GM23338 (cell line): Measurements from ENCODE around the gene DMD. TPM values are rescaled to one million over a fixed set of nuclear protein-coding genes. Genes with fewer than 3 reads are reported as not detected.

Experiments
- ATAC-seq: fragments of 200-7000 bp; cut with Tn5 transposase; 3 replicates; pipeline ENCODE4 v1.9.1; 2020
- DNase-seq: peaks from one replicate; pipeline ENCODE4 v3.0.0-alpha.2; 2015; ENCODE audit warnings: low spot score
- H2AFZ ChIP-seq: fragments of 200-600 bp; sonication (generic); 2 replicates; pipeline ENCODE4 v1.8.0; 2016; ENCODE audit warnings: antibody characterized with exemption, mild to moderate bottlenecking, moderate library complexity
- H3F3A ChIP-seq: fragments of 200-600 bp; sonication (generic); replicated peaks from 2 replicates; pipeline ENCODE4 v1.8.0; 2017; ENCODE audit warnings: antibody characterized with exemption, mixed run types, low read depth
- H3K27ac ChIP-seq: fragments of 200-600 bp; sonication (generic); 2 replicates; pipeline ENCODE4 v1.6.1; 2016; ENCODE audit warnings: low read depth
- H3K27me3 ChIP-seq: fragments of 200-600 bp; sonication (generic); 2 replicates; pipeline ENCODE4 v1.8.0; 2016; ENCODE audit warnings: mild to moderate bottlenecking, mixed run types, moderate library complexity; ENCODE audit not compliant: insufficient read depth
- H3K36me3 ChIP-seq: fragments of 200-600 bp; sonication (generic); 2 replicates; pipeline ENCODE4 v1.8.0; 2016; ENCODE audit warnings: mild to moderate bottlenecking; ENCODE audit not compliant: insufficient read depth
- H3K4me1 ChIP-seq: fragments of 200-600 bp; sonication (generic); 2 replicates; pipeline ENCODE4 v1.8.0; 2016; ENCODE audit warnings: mild to moderate bottlenecking, moderate library complexity; ENCODE audit not compliant: insufficient read depth
- H3K4me2 ChIP-seq: fragments of 200-600 bp; sonication (generic); 2 replicates; pipeline ENCODE4 v1.7.1; 2017; ENCODE audit warnings: mixed run types
- H3K4me3 ChIP-seq: fragments of 200-600 bp; sonication (generic); 2 replicates; pipeline ENCODE4 v1.6.1; 2016; ENCODE audit warnings: mixed run types
- H3K79me2 ChIP-seq: fragments of 200-600 bp; sonication (generic); replicated peaks from 2 replicates; pipeline ENCODE4 v1.8.0; 2017; ENCODE audit warnings: mild to moderate bottlenecking; ENCODE audit not compliant: insufficient read depth
- H3K9me2 ChIP-seq: fragments of 200-600 bp; sonication (generic); 2 replicates; pipeline ENCODE4 v1.8.0; 2017; ENCODE audit not compliant: insufficient read depth
- H4K20me1 ChIP-seq: fragments of 200-600 bp; sonication (generic); replicated peaks from 2 replicates; pipeline ENCODE4 v1.8.0; 2017; ENCODE audit warnings: mild to moderate bottlenecking; ENCODE audit not compliant: insufficient read depth
- H3K27ac Mint-ChIP-seq: 2 replicates; pipeline ENCODE4 v1.8.0; 2020; ENCODE audit warnings: inconsistent platforms, mild to moderate bottlenecking, moderate library complexity, mixed read lengths
- H3K27me3 Mint-ChIP-seq: 3 replicates; pipeline ENCODE4 v1.8.0; 2022; ENCODE audit warnings: low read depth, mild to moderate bottlenecking, moderate library complexity, mixed read lengths, inconsistent platforms; ENCODE audit not compliant: insufficient read depth, poor library complexity
- H3K36me3 Mint-ChIP-seq: 3 replicates; pipeline ENCODE4 v1.8.0; 2021; ENCODE audit warnings: low read depth, mild to moderate bottlenecking, inconsistent platforms, moderate library complexity, mixed read lengths
- H3K4me1 Mint-ChIP-seq: 3 replicates; pipeline ENCODE4 v1.8.0; 2020; ENCODE audit warnings: mild to moderate bottlenecking, inconsistent platforms, mixed read lengths
- H3K4me3 Mint-ChIP-seq: 3 replicates; pipeline ENCODE4 v1.8.0; 2021; ENCODE audit warnings: moderate library complexity, mild to moderate bottlenecking, inconsistent platforms, mixed read lengths
- H3K9me3 Mint-ChIP-seq: 3 replicates; pipeline ENCODE4 v1.8.0; 2020; ENCODE audit warnings: moderate library complexity, mild to moderate bottlenecking, inconsistent platforms, mixed read lengths
- CREB1 ChIP-seq: fragments of 250-450 bp; sonication (Bioruptor Pico); IDR thresholded peaks from 2 replicates; pipeline ENCODE4 v1.5.0; 2020; ENCODE audit warnings: low read depth, mild to moderate bottlenecking, moderate library complexity
- EZH2phosphoT487 ChIP-seq: fragments of 200-600 bp; sonication (generic); IDR thresholded peaks from one replicate; pipeline ENCODE4 v1.8.1; 2018; ENCODE audit warnings: antibody characterized with exemption; ENCODE audit not compliant: unreplicated experiment
- JUNB ChIP-seq: IDR thresholded peaks from one replicate; pipeline ENCODE4 v1.6.1; 2016; ENCODE audit warnings: antibody characterized with exemption; ENCODE audit not compliant: unreplicated experiment
- POLR2AphosphoS5 ChIP-seq: IDR thresholded peaks from 2 replicates; pipeline ENCODE4 v1.6.1; 2016; ENCODE audit warnings: antibody characterized with exemption, low read depth
- STAT1 ChIP-seq: IDR thresholded peaks from one replicate; pipeline ENCODE4 v1.6.1; 2016; ENCODE audit warnings: antibody characterized with exemption; ENCODE audit not compliant: unreplicated experiment
- ZNF331 ChIP-seq: fragments of 250-450 bp; sonication (Bioruptor Pico); IDR thresholded peaks from 2 replicates; pipeline ENCODE4 v1.5.0; 2020; ENCODE audit warnings: low read depth, mild to moderate bottlenecking, moderate library complexity
- polyA plus RNA-seq: library from polyadenylated mRNA; unstranded; fragments of >200 nt; fragmentation: Nextera tagmentation; extraction: Ambion mirVana; gene quantifications from 2 replicates; pipeline ENCODE4 v1.2.1, GENCODE V29; 2016
- total RNA-seq: library from RNA; depleted of rRNA; stranded (reverse); fragments of >200 nt; shearing (Covaris generic); gene quantifications from 2 replicates; pipeline ENCODE4 v1.2.3, GENCODE V29; 2014
- TF ChIP-seq, protein P1 (sequence below): fragments of 250-450 bp; sonication (Bioruptor Pico); IDR thresholded peaks from 2 replicates; pipeline ENCODE4 v1.5.0; 2020; ENCODE audit warnings: mild to moderate bottlenecking, moderate library complexity
- TF ChIP-seq, protein P2 (sequence below): IDR thresholded peaks from 2 replicates; pipeline ENCODE4 v1.6.1; 2016; ENCODE audit warnings: antibody characterized with exemption
- TF ChIP-seq, protein P3 (sequence below), 2 experiments: fragments of 200-600 bp in 1 of 2; sonication (generic) in 1 of 2; conservative IDR thresholded peaks; 2 replicates each; pipeline versions ENCODE4 v1.5.1 to v1.6.1; 2016 to 2017; ENCODE audit warnings: antibody characterized with exemption in 2 of 2, low read depth in 2 of 2, mild to moderate bottlenecking in 2 of 2, moderate library complexity in 1 of 2

DMD gene
- total and polyA plus RNA-seq, 2 experiments from 2014 or later: 4.5 to 7.6 TPM

DNA sequence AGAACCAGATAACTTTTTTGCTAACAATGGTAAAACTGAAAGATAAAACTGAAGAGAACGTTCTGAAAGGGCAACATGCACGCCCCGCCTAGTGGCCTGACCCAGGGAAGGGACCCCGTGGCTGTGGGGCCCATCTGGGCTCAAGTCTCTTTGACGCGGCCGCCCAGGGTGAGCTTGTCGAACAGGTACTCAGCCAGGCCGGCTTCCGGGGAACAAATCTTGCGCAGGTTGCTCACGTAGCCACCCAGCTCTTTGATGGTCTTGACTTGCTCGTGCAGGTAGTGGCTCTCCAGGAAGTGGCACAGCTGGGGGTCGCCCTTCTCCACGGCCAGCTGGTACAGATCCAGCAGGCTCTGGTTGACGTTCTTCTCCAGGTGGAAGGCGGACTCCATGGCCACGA, 2140.1 kb downstream of the DMD start:
- no peak overlapping the region for H3K4me3 ChIP-seq
- no peaks in the 10 kb centered on the region for H3K9me2 ChIP-seq
- no peaks in the 10 kb centered on the region for H4K20me1 ChIP-seq
- H3K4me2 ChIP-seq: no peak overlapping the region
- DNase-seq: no peak
- TF ChIP-seq, protein P1, sequence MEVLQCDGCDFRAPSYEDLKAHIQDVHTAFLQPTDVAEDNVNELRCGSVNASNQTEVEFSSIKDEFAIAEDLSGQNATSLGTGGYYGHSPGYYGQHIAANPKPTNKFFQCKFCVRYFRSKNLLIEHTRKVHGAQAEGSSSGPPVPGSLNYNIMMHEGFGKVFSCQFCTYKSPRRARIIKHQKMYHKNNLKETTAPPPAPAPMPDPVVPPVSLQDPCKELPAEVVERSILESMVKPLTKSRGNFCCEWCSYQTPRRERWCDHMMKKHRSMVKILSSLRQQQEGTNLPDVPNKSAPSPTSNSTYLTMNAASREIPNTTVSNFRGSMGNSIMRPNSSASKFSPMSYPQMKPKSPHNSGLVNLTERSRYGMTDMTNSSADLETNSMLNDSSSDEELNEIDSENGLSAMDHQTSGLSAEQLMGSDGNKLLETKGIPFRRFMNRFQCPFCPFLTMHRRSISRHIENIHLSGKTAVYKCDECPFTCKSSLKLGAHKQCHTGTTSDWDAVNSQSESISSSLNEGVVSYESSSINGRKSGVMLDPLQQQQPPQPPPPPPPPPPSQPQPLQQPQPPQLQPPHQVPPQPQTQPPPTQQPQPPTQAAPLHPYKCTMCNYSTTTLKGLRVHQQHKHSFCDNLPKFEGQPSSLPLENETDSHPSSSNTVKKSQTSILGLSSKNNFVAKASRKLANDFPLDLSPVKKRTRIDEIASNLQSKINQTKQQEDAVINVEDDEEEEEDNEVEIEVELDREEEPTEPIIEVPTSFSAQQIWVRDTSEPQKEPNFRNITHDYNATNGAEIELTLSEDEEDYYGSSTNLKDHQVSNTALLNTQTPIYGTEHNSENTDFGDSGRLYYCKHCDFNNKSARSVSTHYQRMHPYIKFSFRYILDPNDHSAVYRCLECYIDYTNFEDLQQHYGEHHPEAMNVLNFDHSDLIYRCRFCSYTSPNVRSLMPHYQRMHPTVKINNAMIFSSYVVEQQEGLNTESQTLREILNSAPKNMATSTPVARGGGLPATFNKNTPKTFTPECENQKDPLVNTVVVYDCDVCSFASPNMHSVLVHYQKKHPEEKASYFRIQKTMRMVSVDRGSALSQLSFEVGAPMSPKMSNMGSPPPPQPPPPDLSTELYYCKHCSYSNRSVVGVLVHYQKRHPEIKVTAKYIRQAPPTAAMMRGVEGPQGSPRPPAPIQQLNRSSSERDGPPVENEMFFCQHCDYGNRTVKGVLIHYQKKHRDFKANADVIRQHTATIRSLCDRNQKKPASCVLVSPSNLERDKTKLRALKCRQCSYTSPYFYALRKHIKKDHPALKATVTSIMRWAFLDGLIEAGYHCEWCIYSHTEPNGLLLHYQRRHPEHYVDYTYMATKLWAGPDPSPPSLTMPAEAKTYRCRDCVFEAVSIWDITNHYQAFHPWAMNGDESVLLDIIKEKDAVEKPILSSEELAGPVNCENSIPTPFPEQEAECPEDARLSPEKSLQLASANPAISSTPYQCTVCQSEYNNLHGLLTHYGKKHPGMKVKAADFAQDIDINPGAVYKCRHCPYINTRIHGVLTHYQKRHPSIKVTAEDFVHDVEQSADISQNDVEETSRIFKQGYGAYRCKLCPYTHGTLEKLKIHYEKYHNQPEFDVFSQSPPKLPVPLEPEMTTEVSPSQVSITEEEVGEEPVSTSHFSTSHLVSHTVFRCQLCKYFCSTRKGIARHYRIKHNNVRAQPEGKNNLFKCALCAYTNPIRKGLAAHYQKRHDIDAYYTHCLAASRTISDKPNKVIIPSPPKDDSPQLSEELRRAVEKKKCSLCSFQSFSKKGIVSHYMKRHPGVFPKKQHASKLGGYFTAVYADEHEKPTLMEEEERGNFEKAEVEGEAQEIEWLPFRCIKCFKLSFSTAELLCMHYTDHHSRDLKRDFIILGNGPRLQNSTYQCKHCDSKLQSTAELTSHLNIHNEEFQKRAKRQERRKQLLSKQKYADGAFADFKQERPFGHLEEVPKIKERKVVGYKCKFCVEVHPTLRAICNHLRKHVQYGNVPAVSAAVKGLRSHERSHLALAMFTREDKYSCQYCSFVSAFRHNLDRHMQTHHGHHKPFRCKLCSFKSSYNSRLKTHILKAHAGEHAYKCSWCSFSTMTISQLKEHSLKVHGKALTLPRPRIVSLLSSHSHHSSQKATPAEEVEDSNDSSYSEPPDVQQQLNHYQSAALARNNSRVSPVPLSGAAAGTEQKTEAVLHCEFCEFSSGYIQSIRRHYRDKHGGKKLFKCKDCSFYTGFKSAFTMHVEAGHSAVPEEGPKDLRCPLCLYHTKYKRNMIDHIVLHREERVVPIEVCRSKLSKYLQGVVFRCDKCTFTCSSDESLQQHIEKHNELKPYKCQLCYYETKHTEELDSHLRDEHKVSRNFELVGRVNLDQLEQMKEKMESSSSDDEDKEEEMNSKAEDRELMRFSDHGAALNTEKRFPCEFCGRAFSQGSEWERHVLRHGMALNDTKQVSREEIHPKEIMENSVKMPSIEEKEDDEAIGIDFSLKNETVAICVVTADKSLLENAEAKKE (CRISPR knock-in tag): no peak
- TF ChIP-seq STAT1 (no peak), POLR2AphosphoS5 (no peak), EZH2phosphoT487 (no peak), JUNB (no peak), ZNF331 (CRISPR knock-in tag) (no peak), CREB1 (CRISPR knock-in tag) (no peak)
- TF ChIP-seq, protein P2, sequence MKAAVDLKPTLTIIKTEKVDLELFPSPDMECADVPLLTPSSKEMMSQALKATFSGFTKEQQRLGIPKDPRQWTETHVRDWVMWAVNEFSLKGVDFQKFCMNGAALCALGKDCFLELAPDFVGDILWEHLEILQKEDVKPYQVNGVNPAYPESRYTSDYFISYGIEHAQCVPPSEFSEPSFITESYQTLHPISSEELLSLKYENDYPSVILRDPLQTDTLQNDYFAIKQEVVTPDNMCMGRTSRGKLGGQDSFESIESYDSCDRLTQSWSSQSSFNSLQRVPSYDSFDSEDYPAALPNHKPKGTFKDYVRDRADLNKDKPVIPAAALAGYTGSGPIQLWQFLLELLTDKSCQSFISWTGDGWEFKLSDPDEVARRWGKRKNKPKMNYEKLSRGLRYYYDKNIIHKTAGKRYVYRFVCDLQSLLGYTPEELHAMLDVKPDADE: no peak
- TF ChIP-seq, protein P3, sequence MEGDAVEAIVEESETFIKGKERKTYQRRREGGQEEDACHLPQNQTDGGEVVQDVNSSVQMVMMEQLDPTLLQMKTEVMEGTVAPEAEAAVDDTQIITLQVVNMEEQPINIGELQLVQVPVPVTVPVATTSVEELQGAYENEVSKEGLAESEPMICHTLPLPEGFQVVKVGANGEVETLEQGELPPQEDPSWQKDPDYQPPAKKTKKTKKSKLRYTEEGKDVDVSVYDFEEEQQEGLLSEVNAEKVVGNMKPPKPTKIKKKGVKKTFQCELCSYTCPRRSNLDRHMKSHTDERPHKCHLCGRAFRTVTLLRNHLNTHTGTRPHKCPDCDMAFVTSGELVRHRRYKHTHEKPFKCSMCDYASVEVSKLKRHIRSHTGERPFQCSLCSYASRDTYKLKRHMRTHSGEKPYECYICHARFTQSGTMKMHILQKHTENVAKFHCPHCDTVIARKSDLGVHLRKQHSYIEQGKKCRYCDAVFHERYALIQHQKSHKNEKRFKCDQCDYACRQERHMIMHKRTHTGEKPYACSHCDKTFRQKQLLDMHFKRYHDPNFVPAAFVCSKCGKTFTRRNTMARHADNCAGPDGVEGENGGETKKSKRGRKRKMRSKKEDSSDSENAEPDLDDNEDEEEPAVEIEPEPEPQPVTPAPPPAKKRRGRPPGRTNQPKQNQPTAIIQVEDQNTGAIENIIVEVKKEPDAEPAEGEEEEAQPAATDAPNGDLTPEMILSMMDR (conservative IDR thresholded peaks at IDR 0.05; ENCODE audit: low read depth in 2 of 2): no peak
- peaks cover 7% of the 10 kb centered on the region for H3F3A ChIP-seq
- H3K27ac ChIP-seq: no peak overlapping the region
- ATAC-seq: no peak
- no peaks in the 10 kb centered on the region for H3K36me3 ChIP-seq
- no peaks in the 10 kb centered on the region for H3K27me3 ChIP-seq
- Mint-ChIP-seq H3K9me3 (peaks cover 3% of the 10 kb centered on the region; the same call in 2 of the 3 replicates), H3K36me3 (peaks cover 3% of the 10 kb centered on the region; the same call in 1 of the 3 replicates), H3K27me3 (peaks cover 1% of the 10 kb centered on the region), H3K4me3 (no peak overlapping the region), H3K4me1 (no peaks in the 10 kb centered on the region; the same call in 2 of the 3 replicates), H3K27ac (no peak overlapping the region)
- no peaks in the 10 kb centered on the region for H3K4me1 ChIP-seq
- no peak overlapping the region for H2AFZ ChIP-seq
- no peaks in the 10 kb centered on the region for H3K79me2 ChIP-seq
